MG63 (cell line): ENCODE data around the gene METRN. TPM values are rescaled to one million over a fixed set of nuclear protein-coding genes. Genes with fewer than 3 reads are reported as not detected.

ENCODE experiments used
- DNase-seq: peaks from one replicate; pipeline ENCODE4 v3.0.0-alpha.2; 2020
- H3K27me3 ChIP-seq: fragments of 250-450 bp; sonication (Bioruptor Pico); 2 replicates; pipeline ENCODE4 v1.5.1; 2020; ENCODE audit warnings: mild to moderate bottlenecking, moderate library complexity
- H3K36me3 ChIP-seq: fragments of 250-450 bp; sonication (Bioruptor Pico); 2 replicates; pipeline ENCODE4 v1.5.1; 2020; ENCODE audit warnings: mild to moderate bottlenecking, moderate library complexity
- H3K4me3 ChIP-seq: fragments of 250-450 bp; sonication (Bioruptor Pico); 2 replicates; pipeline ENCODE4 v1.5.1; 2020; ENCODE audit warnings: mild to moderate bottlenecking, moderate library complexity
- H3K9me3 ChIP-seq: fragments of 250-450 bp; sonication (Bioruptor Pico); 2 replicates; pipeline ENCODE4 v1.5.1; 2020; ENCODE audit warnings: mild to moderate bottlenecking, moderate library complexity
- total RNA-seq: library from RNA; depleted of rRNA; stranded (reverse); fragments of >200 nt; shearing (Covaris generic); gene quantifications from 2 replicates; pipeline ENCODE4 v1.2.3, GENCODE V29; 2014; ENCODE audit warnings: low replicate concordance; rRNA removed

Gene METRN
- total RNA-seq, result 33.7 and 71.7 TPM in 2 replicates

- Histone ChIP-seq H3K9me3 (no peaks in the 10 kb centered on the region), H3K4me3 (peak within 1 kb of the TSS; percentile 48), H3K36me3 (no peaks in the 10 kb centered on the region), H3K27me3 (peaks cover 16% of the 10 kb centered on the region)
- peak; percentile 92 for DNase-seq
These were observed at the start of gene METRN for GRCh38 chr16:714558-715476. METRN (plus strand) TSS chr16:715118; CDS start chr16:715290, 172 bp downstream.

- Histone ChIP-seq H3K36me3 (peaks cover 51% of the 10 kb centered on the region), H3K4me3 (no peak overlapping the region), H3K9me3 (no peaks in the 10 kb centered on the region), H3K27me3 (no peaks in the 10 kb centered on the region)
- DNase-seq, result no peak
These were observed 48.3 kb upstream of the METRN start for GRCh38 chr16:666572-666971.

GRCh38 chr16:667113-667779, 47.7 kb upstream of the METRN start:
- DNase-seq, result no peak

GRCh38 chr16:667780-668518, 47.0 kb upstream of the METRN start, which contains the start of gene RHOT2:
RHOT2 (plus strand) TSS chr16:668132; CDS start chr16:668200, 68 bp downstream.
- Histone ChIP-seq H3K4me3 (peak within 1 kb of the TSS; percentile 96), H3K9me3 (no peaks in the 10 kb centered on the region), H3K27me3 (no peaks in the 10 kb centered on the region), H3K36me3 (peaks cover 55% of the 10 kb centered on the region)
- DNase-seq, result peak; percentile 96

More at GRCh38 chr16:667113-667779, 47.7 kb upstream of the METRN start:
- Histone ChIP-seq H3K4me3 (peak overlapping the region; percentile 96), H3K9me3 (no peaks in the 10 kb centered on the region), H3K27me3 (no peaks in the 10 kb centered on the region), H3K36me3 (peaks cover 49% of the 10 kb centered on the region)

GRCh38 chr16:668519-669171, 46.3 kb upstream of the METRN start:
- Histone ChIP-seq H3K27me3 (no peaks in the 10 kb centered on the region), H3K4me3 (peak overlapping the region; percentile 96), H3K9me3 (no peaks in the 10 kb centered on the region), H3K36me3 (peaks cover 59% of the 10 kb centered on the region)
- no peak for DNase-seq

DNA sequence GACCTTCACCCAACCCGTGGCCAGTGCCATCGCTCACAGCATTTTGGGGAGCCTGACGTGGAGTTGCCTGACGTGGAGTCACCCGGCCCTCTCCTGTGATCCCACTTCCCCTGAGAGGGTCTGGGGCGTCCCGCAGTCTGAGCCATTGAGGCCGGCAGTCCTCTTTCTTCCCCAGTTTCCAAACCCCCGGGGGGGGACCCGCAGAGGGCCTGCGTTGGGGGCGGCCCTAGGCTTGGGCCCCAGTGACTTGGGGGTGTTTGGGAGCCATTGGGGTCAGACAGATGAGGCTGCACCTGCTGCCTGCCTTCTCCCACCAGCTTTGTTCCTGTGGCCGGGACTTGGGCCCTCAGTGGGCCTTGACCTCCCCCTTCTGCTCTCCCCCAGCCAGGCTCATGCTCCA, 45.3 kb upstream of the METRN start:
- Histone ChIP-seq H3K36me3 (peaks cover 63% of the 10 kb centered on the region), H3K4me3 (peak overlapping the region; percentile 96), H3K9me3 (no peaks in the 10 kb centered on the region), H3K27me3 (no peaks in the 10 kb centered on the region)
- no peak for DNase-seq

DNA sequence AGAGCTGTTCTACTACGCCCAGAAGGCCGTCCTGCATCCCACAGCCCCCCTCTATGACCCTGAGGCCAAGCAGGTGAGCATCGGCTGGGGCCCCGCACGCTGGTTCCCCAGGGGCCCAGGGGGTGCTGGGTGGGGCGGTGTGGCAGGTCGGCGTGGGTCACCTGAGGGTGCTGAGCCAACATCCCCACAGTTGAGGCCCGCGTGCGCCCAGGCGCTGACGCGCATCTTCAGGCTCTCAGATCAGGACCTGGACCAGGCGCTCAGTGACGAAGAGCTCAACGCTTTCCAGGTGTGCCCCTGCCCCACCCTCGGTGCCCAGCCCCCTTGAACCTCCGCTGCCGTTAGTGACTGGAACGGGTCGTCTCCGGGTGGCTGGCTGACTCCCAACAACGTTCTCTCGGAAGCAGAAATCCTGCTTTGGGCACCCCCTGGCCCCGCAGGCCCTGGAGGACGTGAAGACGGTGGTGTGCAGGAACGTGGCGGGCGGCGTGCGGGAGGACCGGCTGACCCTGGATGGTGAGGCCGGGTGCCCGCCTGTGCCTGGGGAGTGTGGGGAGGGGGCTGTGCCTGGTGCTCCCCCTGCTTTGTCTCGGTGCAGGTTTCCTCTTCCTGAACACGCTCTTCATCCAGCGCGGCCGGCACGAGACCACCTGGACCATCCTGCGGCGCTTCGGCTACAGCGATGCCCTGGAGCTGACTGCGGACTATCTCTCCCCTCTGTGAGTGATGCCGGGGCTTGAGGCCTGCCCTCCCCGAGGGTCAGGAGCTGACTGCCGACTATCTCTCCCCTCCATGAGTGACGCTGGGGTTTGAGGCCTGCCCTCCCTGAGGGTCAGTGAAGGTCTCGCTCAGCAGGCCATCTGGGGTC, 44.2 kb upstream of the METRN start:
- peaks cover 65% of the 10 kb centered on the region for H3K36me3 ChIP-seq
- H3K4me3 ChIP-seq, result no peak overlapping the region
- no peak for DNase-seq
- no peaks in the 10 kb centered on the region for H3K27me3 ChIP-seq
- no peaks in the 10 kb centered on the region for H3K9me3 ChIP-seq

- Histone ChIP-seq H3K36me3 (peaks cover 65% of the 10 kb centered on the region), H3K4me3 (no peak overlapping the region)
- DNase-seq, result no peak
These were observed 43.4 kb upstream of the METRN start for GRCh38 chr16:671353-672131.

GRCh38 chr16:672371-672770, 42.5 kb upstream of the METRN start:
- DNase-seq, result no peak
- Histone ChIP-seq H3K9me3 (no peaks in the 10 kb centered on the region), H3K4me3 (no peak overlapping the region), H3K36me3 (peaks cover 63% of the 10 kb centered on the region), H3K27me3 (no peaks in the 10 kb centered on the region)

More at GRCh38 chr16:671353-672131, 43.4 kb upstream of the METRN start:
- Histone ChIP-seq H3K9me3 (no peaks in the 10 kb centered on the region), H3K27me3 (no peaks in the 10 kb centered on the region)

DNA sequence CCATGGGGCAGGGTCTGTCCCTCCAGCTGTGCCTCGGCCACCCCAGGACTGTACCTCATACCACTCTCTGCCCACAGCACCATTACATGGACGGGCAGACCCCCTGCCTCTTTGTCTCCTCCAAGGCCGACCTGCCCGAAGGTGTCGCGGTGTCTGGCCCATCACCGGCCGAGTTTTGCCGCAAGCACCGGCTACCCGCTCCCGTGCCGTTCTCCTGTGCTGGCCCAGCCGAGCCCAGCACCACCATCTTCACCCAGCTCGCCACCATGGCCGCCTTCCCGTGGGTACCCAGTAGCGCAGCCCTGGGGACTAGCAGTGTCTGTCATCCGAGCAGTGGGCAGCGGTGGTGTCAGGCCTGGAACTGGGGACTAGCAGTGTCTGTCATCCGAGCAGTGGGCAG, 42.1 kb upstream of the METRN start:
- Histone ChIP-seq H3K4me3 (no peak overlapping the region), H3K36me3 (peaks cover 59% of the 10 kb centered on the region), H3K9me3 (no peaks in the 10 kb centered on the region), H3K27me3 (no peaks in the 10 kb centered on the region)
- DNase-seq, result no peak

GRCh38 chr16:673399-673991, 41.4 kb upstream of the METRN start:
- DNase-seq, result no peak
- H3K4me3 ChIP-seq, result no peak overlapping the region
- H3K9me3 ChIP-seq, result no peaks in the 10 kb centered on the region
- no peaks in the 10 kb centered on the region for H3K27me3 ChIP-seq
- peaks cover 55% of the 10 kb centered on the region for H3K36me3 ChIP-seq

DNA sequence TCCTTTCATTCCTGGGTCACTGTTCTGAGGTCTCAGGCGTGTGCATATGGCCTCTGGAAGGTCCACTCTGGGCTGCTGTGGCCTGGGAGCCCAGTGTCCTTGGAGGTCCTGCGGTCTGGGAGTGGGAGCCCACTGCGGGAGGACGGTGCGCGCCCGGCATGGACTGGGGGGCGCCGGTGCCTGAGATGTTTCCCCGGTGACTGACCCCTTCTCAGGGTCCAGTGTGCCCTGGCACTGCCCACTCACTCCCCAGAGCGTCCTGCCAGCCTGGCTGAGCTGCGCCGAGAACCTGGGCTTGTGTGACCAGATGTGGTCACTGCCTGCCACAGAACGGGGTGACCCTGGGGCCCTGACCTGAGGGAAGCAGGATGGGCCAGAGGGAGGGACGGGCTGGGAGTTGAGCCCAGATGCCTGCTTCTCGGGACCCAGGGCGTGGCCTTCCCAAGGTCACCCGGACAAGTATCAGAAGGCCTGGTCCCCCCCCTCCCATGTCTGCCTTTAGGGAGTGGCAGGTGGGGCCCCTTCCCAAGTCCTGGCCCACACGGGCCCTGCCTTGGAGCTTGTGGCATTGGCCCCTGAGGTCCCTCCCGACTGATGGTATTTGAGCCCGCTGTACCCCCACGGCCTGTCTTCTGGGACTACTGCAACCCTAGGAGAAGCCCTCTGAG, 40.6 kb upstream of the METRN start:
- Histone ChIP-seq H3K27me3 (no peaks in the 10 kb centered on the region), H3K9me3 (no peaks in the 10 kb centered on the region), H3K36me3 (peaks cover 49% of the 10 kb centered on the region), H3K4me3 (no peak overlapping the region)
- DNase-seq, result no peak

DNA sequence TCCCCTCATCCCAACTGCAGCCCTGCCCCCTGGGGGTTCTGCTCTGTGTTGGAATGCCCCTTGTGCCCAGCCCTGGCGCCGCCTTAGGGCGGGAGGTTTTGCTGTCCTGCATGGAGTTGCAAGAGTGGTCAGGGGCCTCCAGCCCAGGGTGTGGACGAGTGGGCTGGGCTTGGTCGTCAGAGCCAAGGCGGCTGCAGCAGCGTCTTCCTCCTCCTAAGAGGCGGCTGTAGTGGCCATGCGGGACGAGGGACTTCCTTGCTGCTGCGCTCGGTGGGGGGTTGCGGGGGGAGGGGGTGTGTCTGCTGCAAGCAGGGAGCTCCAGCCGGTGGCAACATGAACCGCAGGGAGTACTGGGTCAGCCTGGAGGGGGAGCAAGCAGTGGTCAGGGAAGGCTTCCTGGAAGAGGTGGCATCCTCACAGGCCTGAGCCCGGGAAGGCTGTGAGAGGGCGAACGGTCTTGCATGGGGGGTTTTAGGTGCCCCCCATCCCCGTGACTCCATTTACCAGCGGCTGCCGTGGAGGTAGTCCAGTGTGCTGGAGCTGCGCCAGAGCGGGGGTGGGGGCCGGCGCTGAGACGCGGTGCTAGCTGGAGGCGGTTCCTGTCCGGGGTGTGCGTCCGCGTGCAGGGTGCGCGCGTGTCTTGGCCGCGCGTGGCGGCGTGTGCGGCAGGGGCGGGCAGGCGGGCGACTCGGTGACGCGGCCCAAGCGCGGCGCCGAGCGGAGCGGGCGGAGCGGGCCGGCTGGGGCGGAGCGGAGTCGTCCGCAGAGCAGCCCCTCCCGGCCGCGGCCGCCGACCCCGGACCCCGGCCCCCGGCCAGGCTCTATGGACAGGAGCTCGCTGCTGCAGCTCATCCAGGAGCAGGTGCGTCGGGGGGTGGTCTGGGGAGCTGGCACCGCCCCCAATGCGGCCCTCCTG, 39.7 kb upstream of the METRN start, which contains the start of gene RHBDL1:
RHBDL1 (plus strand) TSS at position 704 of the 916 bp plus-strand sequence; CDS start at position 824, 120 bp downstream.
- H3K9me3 ChIP-seq, result no peaks in the 10 kb centered on the region
- H3K4me3 ChIP-seq, result no peak within 1 kb of the TSS
- DNase-seq, result no peak
- H3K36me3 ChIP-seq, result peaks cover 40% of the 10 kb centered on the region
- no peaks in the 10 kb centered on the region for H3K27me3 ChIP-seq
